ENCODE measurements around the gene CMTM8.

Gene CMTM8

DNA sequence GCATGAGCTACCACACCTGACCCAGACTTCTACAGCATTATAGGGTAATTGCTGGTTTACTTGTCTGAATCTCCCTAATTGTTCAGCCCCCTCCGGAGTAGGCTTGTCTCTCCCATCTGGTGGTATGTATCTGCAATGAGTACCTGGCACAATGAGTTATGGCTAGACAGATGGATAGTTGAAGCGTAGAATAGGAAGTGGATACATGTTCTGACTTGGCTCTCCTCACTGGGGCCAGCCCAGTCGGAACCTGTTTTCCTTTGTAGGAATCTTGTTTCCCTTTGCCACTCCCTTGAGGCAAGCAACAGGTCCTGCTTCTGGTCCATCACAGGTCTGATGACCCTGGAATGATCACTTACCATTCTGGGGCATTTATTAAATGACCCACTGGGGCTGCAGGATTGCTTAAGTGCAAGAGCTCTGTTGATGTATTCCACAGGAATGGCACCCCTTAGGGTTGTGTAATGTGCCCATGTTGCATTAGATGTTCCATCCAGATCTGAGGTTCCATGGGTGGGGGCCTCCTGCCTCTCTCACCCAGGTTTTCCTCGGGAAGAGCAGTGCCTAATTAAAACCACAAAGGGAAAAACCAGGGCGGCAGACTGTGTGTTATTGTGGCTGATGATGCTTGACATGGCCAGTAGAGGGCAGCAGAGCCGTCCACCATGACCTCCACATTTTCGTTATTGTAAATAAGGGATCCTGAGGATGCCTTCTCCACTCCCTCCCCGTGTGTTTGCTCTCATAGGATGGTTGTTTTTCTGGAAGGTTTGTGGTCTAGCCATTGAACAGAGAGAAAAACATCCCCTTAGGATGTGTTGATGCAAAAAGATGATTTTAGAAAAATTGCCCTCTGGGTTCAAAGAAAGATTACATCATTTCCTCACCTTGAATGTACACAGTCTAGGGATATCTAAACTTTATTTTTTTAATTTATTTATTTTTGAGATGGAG, 58.0 kb downstream of the CMTM8 start:
- Mint-ChIP-seq H3K4me1 (ENCODE audit: low read depth) (peaks cover 5% of the 10 kb centered on the region), H3K4me3 (no peak overlapping the region), H3K36me3 (ENCODE audit: low read depth) (no peaks in the 10 kb centered on the region), H3K27me3 (no peaks in the 10 kb centered on the region), H3K9me3 (no peaks in the 10 kb centered on the region), H3K27ac (no peak overlapping the region)
- intact Hi-C loops (cut with micrococcal nuclease) = loop anchor here (2.0 to 10.0 kb wide), 3 partner anchors 106 to 368 kb away; no protein-coding TSS in a partner anchor

DNA sequence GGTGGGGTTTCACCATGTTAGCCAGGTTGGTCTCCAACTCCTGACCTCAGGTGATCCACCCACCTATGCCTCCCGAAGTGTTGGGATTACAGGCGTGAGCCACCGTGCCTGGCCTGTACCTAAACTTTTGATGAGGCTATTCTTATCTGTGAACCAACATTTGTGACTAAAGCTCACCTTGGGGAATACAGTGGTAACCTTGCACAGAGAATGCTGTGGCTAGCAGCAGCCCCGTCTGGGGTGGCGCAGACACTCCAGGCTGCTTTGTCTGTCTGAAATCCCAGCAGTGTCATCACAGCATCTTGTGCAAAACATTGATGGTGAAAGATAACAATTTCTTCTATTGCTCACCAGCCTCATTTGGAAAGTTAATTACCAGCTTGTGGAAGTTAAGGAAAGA, 58.9 kb downstream of the CMTM8 start:
- no peaks in the 10 kb centered on the region for H3K9me3 Mint-ChIP-seq
- H3K4me3 Mint-ChIP-seq = no peak overlapping the region
- H3K36me3 Mint-ChIP-seq (ENCODE audit: low read depth) = no peaks in the 10 kb centered on the region
- H3K4me1 Mint-ChIP-seq (ENCODE audit: low read depth) = peaks cover 5% of the 10 kb centered on the region
- intact Hi-C loops (cut with micrococcal nuclease) = loop anchor here (2.0 to 10.0 kb wide), 3 partner anchors 105 to 367 kb away; no protein-coding TSS in a partner anchor
- H3K27me3 Mint-ChIP-seq = no peaks in the 10 kb centered on the region
- H3K27ac Mint-ChIP-seq = no peak overlapping the region

DNA sequence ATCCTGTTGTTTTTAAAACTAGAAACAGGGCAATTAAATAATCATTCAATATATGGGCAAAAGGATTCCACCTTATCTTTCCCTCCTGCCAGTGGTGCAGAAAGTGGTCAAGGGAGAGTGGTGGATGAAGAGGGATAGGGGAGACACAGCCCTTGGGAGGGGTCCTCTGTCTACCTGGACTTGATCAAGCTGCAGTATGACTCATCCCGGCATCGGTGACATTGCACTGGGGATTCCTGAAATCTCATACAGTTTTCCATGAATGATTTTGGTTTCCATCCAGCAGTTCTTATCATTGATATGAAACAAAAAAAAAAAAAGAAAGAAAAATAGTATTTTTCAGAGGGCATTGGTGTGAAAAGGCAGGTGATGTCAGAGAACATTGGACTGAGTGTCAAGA, 62.9 kb downstream of the CMTM8 start:
- no peaks in the 10 kb centered on the region for H3K36me3 Mint-ChIP-seq (ENCODE audit: low read depth)
- peaks cover 4% of the 10 kb centered on the region for H3K4me1 Mint-ChIP-seq (ENCODE audit: low read depth)
- H3K9me3 Mint-ChIP-seq = no peaks in the 10 kb centered on the region
- H3K4me3 Mint-ChIP-seq = no peak overlapping the region
- no peaks in the 10 kb centered on the region for H3K27me3 Mint-ChIP-seq
- intact Hi-C loops (cut with micrococcal nuclease) = no loop called here
- no peak overlapping the region for H3K27ac Mint-ChIP-seq

DNA sequence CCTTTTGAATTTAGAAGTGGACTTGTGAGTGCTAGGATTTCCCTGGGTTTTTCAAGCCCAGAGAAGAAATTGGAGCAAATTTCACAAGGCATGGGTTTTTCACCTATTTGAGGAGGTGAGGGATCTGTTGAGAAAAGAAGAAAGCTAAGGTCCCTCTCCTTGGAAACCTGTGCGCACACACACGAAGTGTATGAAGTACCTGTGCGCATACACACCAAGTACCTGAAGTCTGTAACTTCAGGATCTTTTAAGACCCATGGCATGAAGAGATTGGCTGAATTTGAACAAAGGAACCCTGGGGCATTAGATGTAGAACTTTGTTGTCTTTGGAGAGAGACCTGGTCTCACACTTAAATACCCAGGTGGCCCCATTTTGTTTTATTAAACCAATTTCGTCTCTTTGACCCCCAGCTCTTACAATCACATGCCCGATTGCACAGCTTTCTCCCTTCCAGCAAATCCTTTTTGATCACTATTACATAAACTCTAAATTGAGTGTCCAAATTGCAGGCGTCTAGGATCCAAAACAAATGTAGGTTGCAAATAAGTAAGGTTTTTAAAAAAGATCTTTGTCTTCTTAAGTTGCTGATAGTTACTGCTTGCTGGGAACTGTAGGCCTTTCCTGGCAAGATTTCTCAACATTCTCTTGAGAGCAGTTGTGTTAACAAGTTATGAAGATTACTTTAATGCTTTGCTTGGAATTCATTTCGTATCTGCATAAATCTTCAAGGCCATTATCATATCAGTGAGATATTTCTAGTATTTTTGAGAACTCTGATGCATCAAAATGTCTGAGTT, 64.3 kb downstream of the CMTM8 start:
- Mint-ChIP-seq H3K27me3 (no peaks in the 10 kb centered on the region), H3K4me1 (ENCODE audit: low read depth) (no peaks in the 10 kb centered on the region), H3K27ac (no peak overlapping the region), H3K36me3 (ENCODE audit: low read depth) (no peaks in the 10 kb centered on the region), H3K4me3 (no peak overlapping the region), H3K9me3 (no peaks in the 10 kb centered on the region)
- intact Hi-C loops (cut with micrococcal nuclease) = no loop called here

DNA sequence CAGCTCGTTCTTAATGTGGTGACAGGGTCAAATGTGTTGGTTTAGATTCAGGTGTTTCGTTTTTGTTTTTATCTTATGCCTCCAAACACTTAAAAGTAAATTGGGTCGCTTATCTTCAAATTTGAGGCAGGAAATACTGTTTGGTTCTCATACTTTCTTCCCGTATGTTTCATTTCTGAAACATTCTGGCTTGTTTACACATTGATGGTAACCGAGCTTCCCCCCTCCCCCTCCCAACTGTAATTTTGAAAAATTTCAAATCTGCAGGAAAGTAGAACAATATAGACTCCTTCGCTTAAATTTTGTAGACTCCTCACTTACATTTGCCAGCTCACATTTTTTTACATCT, 64.9 kb downstream of the CMTM8 start:
- H3K36me3 Mint-ChIP-seq (ENCODE audit: low read depth) = no peaks in the 10 kb centered on the region
- intact Hi-C loops (cut with micrococcal nuclease) = no loop called here
- H3K4me1 Mint-ChIP-seq (ENCODE audit: low read depth) = no peaks in the 10 kb centered on the region
- H3K9me3 Mint-ChIP-seq = no peaks in the 10 kb centered on the region
- no peaks in the 10 kb centered on the region for H3K27me3 Mint-ChIP-seq
- no peak overlapping the region for H3K27ac Mint-ChIP-seq
- no peak overlapping the region for H3K4me3 Mint-ChIP-seq

DNA sequence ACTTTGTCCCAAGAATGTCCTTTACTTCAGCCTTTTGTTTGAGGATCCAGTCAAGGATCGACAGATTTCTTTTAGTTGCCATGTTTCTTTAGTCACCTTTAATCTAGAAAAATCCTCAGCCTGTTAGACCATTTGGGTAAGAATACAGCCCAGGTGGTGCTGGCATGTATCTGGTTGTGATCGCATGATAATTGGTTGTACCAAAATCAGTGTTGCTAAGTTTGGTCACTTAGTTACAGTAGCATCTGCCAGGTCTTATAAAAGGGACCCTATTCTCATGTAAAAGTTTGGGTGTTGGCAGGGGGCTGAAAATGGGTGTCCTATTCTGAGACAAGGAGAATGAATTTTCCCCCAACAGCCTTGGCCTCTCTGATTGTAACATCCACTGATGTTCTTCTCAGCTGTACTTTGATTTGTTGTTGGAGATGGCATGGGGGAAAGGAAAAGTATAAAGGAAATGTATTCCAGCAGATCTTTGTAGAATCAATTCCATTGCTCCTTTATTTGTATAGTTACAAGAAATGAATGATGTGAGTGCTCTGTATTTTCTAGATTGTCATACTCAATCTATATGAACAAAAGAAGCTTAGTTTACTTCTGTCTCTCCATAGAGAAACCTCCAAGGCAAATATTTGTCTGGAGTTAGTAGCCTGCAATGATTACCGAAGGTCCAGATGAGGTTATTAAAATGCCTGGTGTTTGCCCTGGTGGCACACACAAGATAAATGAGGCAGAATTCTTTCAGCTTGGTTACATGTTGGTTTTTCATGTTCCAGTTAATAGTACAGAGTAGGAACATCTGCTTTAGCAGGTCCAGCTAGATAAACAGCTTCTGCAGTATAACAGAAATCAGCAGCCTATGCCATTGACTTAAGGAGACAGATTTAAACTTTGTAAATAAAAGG, 65.7 kb downstream of the CMTM8 start:
- intact Hi-C loops (cut with micrococcal nuclease) = no loop called here
- Mint-ChIP-seq H3K27ac (no peak overlapping the region), H3K9me3 (no peaks in the 10 kb centered on the region), H3K27me3 (no peaks in the 10 kb centered on the region), H3K4me1 (ENCODE audit: low read depth) (no peaks in the 10 kb centered on the region), H3K36me3 (ENCODE audit: low read depth) (no peaks in the 10 kb centered on the region), H3K4me3 (no peak overlapping the region)

DNA sequence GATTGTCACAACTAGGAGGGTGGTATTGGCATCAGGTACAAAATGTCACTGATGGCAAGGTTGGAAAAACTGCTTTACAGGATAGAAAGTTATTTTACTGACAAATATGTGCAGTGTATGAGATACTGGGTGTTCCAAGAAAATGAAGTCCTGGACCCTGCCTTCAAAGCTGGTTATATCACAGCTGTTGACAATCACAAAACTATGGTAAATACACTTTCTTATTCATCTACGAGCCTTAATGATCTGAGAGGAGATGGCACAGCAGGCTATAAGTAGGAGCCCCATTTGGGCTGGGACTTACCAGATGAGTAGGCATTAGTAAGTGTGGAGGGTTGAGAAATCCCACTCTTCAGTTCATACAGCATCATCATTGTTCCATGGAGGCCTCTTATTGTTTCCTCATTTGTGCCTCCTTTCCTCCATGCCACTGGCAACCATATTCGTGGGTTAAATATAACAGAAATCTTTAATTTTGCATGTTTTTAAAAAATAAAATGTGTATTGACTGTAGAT, 66.9 kb downstream of the CMTM8 start:
- Mint-ChIP-seq H3K27me3 (no peaks in the 10 kb centered on the region), H3K4me3 (no peak overlapping the region), H3K36me3 (ENCODE audit: low read depth) (no peaks in the 10 kb centered on the region), H3K27ac (no peak overlapping the region), H3K4me1 (ENCODE audit: low read depth) (peaks cover 6% of the 10 kb centered on the region), H3K9me3 (no peaks in the 10 kb centered on the region)
- intact Hi-C loops (cut with micrococcal nuclease) = no loop called here

DNA sequence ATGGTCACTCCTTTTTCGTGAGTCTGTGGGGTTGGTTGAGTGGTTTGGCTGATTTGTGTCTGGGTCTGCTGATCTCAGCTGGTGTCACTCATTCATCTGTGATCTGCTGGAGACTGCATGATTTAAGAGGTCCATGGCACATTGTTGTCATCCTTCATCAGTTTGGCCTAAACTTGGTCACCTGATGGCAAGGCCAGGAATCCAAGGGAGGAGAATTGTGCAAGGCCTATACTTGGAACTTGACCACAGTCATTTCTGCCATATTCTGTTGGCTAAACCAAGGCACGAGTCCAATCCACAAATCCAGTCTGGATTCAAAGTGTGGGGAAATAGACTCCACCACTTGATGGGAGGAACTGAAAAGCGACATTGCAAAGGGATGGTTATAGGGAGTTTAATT, 67.6 kb downstream of the CMTM8 start:
- no peaks in the 10 kb centered on the region for H3K9me3 Mint-ChIP-seq
- no peaks in the 10 kb centered on the region for H3K27me3 Mint-ChIP-seq
- no peak overlapping the region for H3K27ac Mint-ChIP-seq
- no peak overlapping the region for H3K4me3 Mint-ChIP-seq
- peaks cover 6% of the 10 kb centered on the region for H3K4me1 Mint-ChIP-seq (ENCODE audit: low read depth)
- intact Hi-C loops (cut with micrococcal nuclease) = no loop called here
- H3K36me3 Mint-ChIP-seq (ENCODE audit: low read depth) = no peaks in the 10 kb centered on the region

DNA sequence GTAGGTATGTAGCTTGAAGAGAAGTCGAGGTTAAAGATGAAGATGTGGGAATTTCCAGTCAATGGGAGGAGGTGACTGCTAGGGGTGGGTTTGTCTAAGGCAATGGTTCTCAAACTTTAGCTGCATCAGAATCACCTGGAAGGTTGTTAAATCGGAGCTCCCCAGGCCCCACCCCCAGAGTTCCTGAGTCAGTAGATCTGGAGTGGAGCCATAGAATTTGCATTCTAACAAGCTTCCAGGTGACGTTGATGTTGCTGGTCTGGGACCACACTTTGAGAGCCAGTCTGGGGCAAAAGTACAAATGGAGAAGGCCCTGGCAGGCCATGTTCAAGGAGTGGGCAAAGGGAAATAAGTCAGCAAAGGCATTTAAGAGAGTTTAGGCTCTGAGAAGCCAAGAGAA, 69.1 kb downstream of the CMTM8 start:
- Mint-ChIP-seq H3K4me3 (no peak overlapping the region), H3K4me1 (ENCODE audit: low read depth) (peaks cover 6% of the 10 kb centered on the region), H3K27me3 (peaks cover 3% of the 10 kb centered on the region), H3K9me3 (no peaks in the 10 kb centered on the region), H3K27ac (no peak overlapping the region), H3K36me3 (ENCODE audit: low read depth) (no peaks in the 10 kb centered on the region)
- intact Hi-C loops (cut with micrococcal nuclease) = no loop called here

DNA sequence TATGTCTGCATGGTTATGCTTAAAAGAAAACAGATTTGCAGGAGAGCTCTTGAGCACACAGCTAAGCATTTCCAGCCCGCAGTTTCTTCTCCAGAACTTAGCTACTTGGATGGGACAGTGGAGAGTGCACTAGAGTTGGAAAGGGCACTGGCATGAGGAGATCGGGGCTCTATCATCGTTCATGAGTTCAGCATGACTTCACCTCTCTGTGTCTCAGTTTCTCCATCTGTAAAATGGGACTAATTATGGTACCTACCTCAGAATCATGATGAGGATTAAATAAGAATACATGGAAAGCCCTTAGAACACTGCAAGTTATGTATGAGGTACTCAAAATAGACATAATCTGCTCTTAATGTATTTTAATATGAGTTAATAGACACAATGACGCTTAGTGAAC, 69.9 kb downstream of the CMTM8 start:
- no peaks in the 10 kb centered on the region for H3K9me3 Mint-ChIP-seq
- H3K27me3 Mint-ChIP-seq = peaks cover 5% of the 10 kb centered on the region
- no peak overlapping the region for H3K4me3 Mint-ChIP-seq
- intact Hi-C loops (cut with micrococcal nuclease) = no loop called here
- no peaks in the 10 kb centered on the region for H3K36me3 Mint-ChIP-seq (ENCODE audit: low read depth)
- H3K27ac Mint-ChIP-seq = no peak overlapping the region
- peaks cover 6% of the 10 kb centered on the region for H3K4me1 Mint-ChIP-seq (ENCODE audit: low read depth)

DNA sequence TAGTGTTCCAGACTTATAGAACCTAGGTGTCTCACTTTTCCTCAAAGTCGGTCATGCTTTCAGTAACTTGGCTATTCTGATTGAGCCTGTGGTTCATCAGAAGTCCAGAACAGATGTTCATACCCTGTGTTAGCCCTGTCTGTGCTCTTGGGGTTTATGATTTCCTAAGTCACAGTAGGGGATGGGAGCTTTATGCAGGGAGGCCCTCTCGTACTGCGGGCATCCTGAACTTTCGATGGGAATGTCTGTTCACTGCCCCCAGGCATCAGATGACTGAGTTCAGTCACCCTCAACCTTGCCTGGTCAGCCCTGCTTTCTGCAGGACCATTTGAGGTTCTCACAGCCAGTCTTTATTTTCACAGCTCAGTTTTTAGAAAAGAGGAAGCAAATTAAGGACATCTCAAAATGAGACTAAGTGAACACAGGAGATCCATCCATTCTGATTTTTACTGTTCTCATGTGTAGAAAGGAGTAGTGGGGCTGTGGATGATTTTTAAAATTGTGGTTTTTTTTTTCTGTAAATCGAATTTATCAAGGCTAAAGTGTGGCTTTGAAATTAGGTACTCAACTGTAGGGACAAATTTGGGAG, 71.3 kb downstream of the CMTM8 start:
- Mint-ChIP-seq H3K27me3 (peaks cover 5% of the 10 kb centered on the region), H3K4me1 (ENCODE audit: low read depth) (peaks cover 14% of the 10 kb centered on the region), H3K4me3 (no peak overlapping the region), H3K36me3 (ENCODE audit: low read depth) (no peaks in the 10 kb centered on the region), H3K9me3 (no peaks in the 10 kb centered on the region), H3K27ac (no peak overlapping the region)
- intact Hi-C loops (cut with micrococcal nuclease) = no loop called here

DNA sequence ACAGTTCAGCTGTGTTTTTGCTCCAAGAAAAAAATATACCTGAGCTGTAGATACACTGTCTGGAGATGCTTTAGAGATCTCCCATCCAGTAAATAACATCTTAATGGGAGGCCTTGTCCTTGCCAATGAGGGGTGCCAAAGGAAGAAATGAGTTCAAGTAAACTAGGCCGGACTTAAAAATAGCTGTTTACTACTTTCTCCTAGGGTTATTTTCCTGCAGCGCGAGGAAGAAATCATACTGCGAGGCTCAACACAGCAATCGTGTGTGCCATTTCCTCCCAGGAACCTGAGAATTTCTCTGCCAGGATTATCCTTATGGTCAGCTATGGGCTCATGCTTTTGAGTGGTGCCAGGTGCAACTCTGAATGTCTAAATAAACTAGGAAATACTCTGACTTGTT, 71.9 kb downstream of the CMTM8 start:
- Mint-ChIP-seq H3K27me3 (peaks cover 5% of the 10 kb centered on the region), H3K4me3 (no peak overlapping the region), H3K4me1 (ENCODE audit: low read depth) (peaks cover 14% of the 10 kb centered on the region), H3K9me3 (no peaks in the 10 kb centered on the region), H3K36me3 (ENCODE audit: low read depth) (no peaks in the 10 kb centered on the region), H3K27ac (no peak overlapping the region)
- intact Hi-C loops (cut with micrococcal nuclease) = no loop called here

Measured in dendritic cell treated with granulocyte-macrophage colony-stimulating factor and Interleukin-4, amounts not matched to agents 40 ng/mL and 50 ng/mL, for 4 days (primary cell).